Erythroblast (primary cell): ENCODE data around the gene B3GNT2.

Source experiments
- DNase-seq, 2 experiments: peaks; one replicate each; lab custom pipeline; 2025; lab: John Stamatoyannopoulos, UW
- GATA1 ChIP-seq: IDR thresholded peaks from 2 replicates; pipeline ENCODE4 v1.6.1; 2011; ENCODE audit warnings: low read depth, mild to moderate bottlenecking, control low read depth, low read length, moderate library complexity
- POLR2A ChIP-seq: IDR thresholded peaks from 2 replicates; pipeline ENCODE4 v1.6.1; 2011; ENCODE audit warnings: mild to moderate bottlenecking, low read length

Gene B3GNT2

GRCh38 chr2:62227386-62228075 is 31.6 kb downstream of the B3GNT2 start:
- TF ChIP-seq POLR2A (no peak), GATA1 (no peak)
- no peak for DNase-seq

GRCh38 chr2:62229082-62229605 is 33.2 kb downstream of the B3GNT2 start:
- no peak for DNase-seq
- TF ChIP-seq GATA1 (no peak), POLR2A (no peak)

- no peak for TF ChIP-seq GATA1
- no peak for TF ChIP-seq POLR2A
- no peak for DNase-seq
Observed at GRCh38 chr2:62231541-62231940, 35.6 kb downstream of the B3GNT2 start.

- DNase-seq, result no peak
- TF ChIP-seq POLR2A, result no peak
- TF ChIP-seq GATA1, result no peak
Observed at GRCh38 chr2:62234755-62235655, 39.1 kb downstream of the B3GNT2 start.

GRCh38 chr2:62236499-62236898 is 40.6 kb downstream of the B3GNT2 start:
- TF ChIP-seq GATA1 (no peak), POLR2A (no peak)
- DNase-seq, result no peak

GRCh38 chr2:62238236-62238635 is 42.3 kb downstream of the B3GNT2 start:
- DNase-seq, result no peak
- TF ChIP-seq POLR2A, result no peak
- no peak for TF ChIP-seq GATA1

- TF ChIP-seq POLR2A (no peak), GATA1 (no peak)
- no peak for DNase-seq
Observed at GRCh38 chr2:62240546-62240945, 44.6 kb downstream of the B3GNT2 start.

GRCh38 chr2:62243983-62244382 is 48.1 kb downstream of the B3GNT2 start:
- TF ChIP-seq GATA1 (no peak), POLR2A (no peak)
- DNase-seq, result no peak

GRCh38 chr2:62248226-62248625 is 52.3 kb downstream of the B3GNT2 start:
- no peak for TF ChIP-seq GATA1
- no peak for TF ChIP-seq POLR2A
- DNase-seq, result no peak

- TF ChIP-seq POLR2A (no peak), GATA1 (no peak)
Observed at GRCh38 chr2:62250239-62250638, 54.3 kb downstream of the B3GNT2 start.

GRCh38 chr2:62254424-62255266 is 58.7 kb downstream of the B3GNT2 start:
- TF ChIP-seq GATA1, result no peak
- TF ChIP-seq POLR2A, result no peak

More at GRCh38 chr2:62250239-62250638, 54.3 kb downstream of the B3GNT2 start:
- DNase-seq, result no peak

GRCh38 chr2:62257466-62257865 is 61.6 kb downstream of the B3GNT2 start:
- TF ChIP-seq GATA1 (no peak), POLR2A (no peak)
- DNase-seq, result no peak

More at GRCh38 chr2:62254424-62255266, 58.7 kb downstream of the B3GNT2 start:
- no peak for DNase-seq
